ENCODE measurements around the gene MPZL2. TPM values are rescaled to one million over a fixed set of nuclear protein-coding genes. Genes with fewer than 3 reads are reported as not detected.
A peak's percentile ranks its signal among the peaks of the same experiment; 100 is the strongest.

MPZL2 gene
- total and polyA plus RNA-seq, 9 of the 15 experiments (the other 6 are each of a cell fraction or from before 2014, with no cell fraction given) = 0.09 to 0.28 (median 0.18) TPM; not detected in 2

GRCh38 chr11:118264569-118265465 lies 720 bp upstream of the MPZL2 start:
- no peak overlapping the region for H3K9ac ChIP-seq (ENCODE audit: insufficient read depth in 1 of 2, low read depth in 2 of 2, low read length in 2 of 2)
- no peak for ATAC-seq
- no peaks in the 10 kb centered on the region for H3K79me2 ChIP-seq (ENCODE audit: control insufficient read depth, insufficient read depth, low read length)
- WGBS (ENCODE audit: insufficient coverage, low coverage, missing lambda C conversion rate) = 1% methylated on average over 13 of the region's 13 CpGs
- H3K4me3 ChIP-seq = no peak overlapping the region
- H4K20me1 ChIP-seq (replicated peaks; ENCODE audit: control insufficient read depth, insufficient read depth, low read length) = no peaks in the 10 kb centered on the region
- TF ChIP-seq RNF2 (IDR thresholded peaks at IDR 0.05) (0 out of 2 replicates have a peak, but pooled peaks have one; percentile 4), SP2 (IDR thresholded peaks at IDR 0.05; ENCODE audit: extremely low read depth, low read depth, low read length, poor library complexity, severe bottlenecking) (no peak)
- CTCF ChIA-PET (ENCODE audit: low intra/inter-chr PET ratio) = no interaction called here
- peaks cover 31 to 41% of the 10 kb centered on the region in 2 experiments for H3K27me3 ChIP-seq (ENCODE audit: control insufficient read depth in 2 of 2, insufficient read depth in 2 of 2, low read length in 2 of 2)
- no peak overlapping the region for H2AFZ ChIP-seq (ENCODE audit: low read depth, low read length)
- H3K36me3 ChIP-seq (ENCODE audit: control insufficient read depth, insufficient read depth, low read length) = no peaks in the 10 kb centered on the region
- no peaks in the 10 kb centered on the region for H3K9me3 ChIP-seq (replicated peaks; ENCODE audit: control insufficient read depth, insufficient read depth, low read depth, low read length)
- H3K27ac ChIP-seq (ENCODE audit: extremely low read depth, low read depth, low read length) = no peak overlapping the region
- no peak for DNase-seq (ENCODE audit: extremely low read depth in 1 of 4, low spot score in 3 of 4)
- H3K4me1 ChIP-seq (replicated peaks in 1 of 2; ENCODE audit: control insufficient read depth in 2 of 2, insufficient read depth in 2 of 2, low read length in 2 of 2) = no peaks in the 10 kb centered on the region
- in situ Hi-C loops (cut with MboI) = no loop called here
- no peak for FAIRE-seq
- H3K4me2 ChIP-seq (ENCODE audit: insufficient read depth, low read length) = no peak overlapping the region
- intact Hi-C loops (cut with micrococcal nuclease) = no loop called here
- POLR2A ChIA-PET = interaction anchor here (0.6 to 1.2 kb wide), 3 partner anchors 8 to 441 kb away, joined by 3 to 5 read pairs (median 5); no protein-coding TSS in a partner anchor
- H3K9me1 ChIP-seq (ENCODE audit: control insufficient read depth, insufficient read depth, low read length) = no peaks in the 10 kb centered on the region
- BruUV-seq (replicated peaks) = no TSS peak

GRCh38 chr11:118263112-118263511 lies 985 bp downstream of the MPZL2 start:
- Histone ChIP-seq H2AFZ (ENCODE audit: low read depth, low read length) (no peak overlapping the region), H3K4me3 (no peak overlapping the region), H3K4me1 (replicated peaks in 1 of 2; ENCODE audit: control insufficient read depth in 2 of 2, insufficient read depth in 2 of 2, low read length in 2 of 2) (no peaks in the 10 kb centered on the region), H3K4me2 (ENCODE audit: insufficient read depth, low read length) (no peak overlapping the region), H3K36me3 (ENCODE audit: control insufficient read depth, insufficient read depth, low read length) (no peaks in the 10 kb centered on the region), H3K79me2 (ENCODE audit: control insufficient read depth, insufficient read depth, low read length) (no peaks in the 10 kb centered on the region), H4K20me1 (replicated peaks; ENCODE audit: control insufficient read depth, insufficient read depth, low read length) (no peaks in the 10 kb centered on the region), H3K27ac (ENCODE audit: extremely low read depth, low read depth, low read length) (no peak overlapping the region), H3K9me3 (replicated peaks; ENCODE audit: control insufficient read depth, insufficient read depth, low read depth, low read length) (0 out of 2 replicates have a peak, but pooled peaks cover 2% of the 10 kb centered on the region), H3K27me3 (ENCODE audit: control insufficient read depth in 2 of 2, insufficient read depth in 2 of 2, low read length in 2 of 2) (peaks cover 31 to 37% of the 10 kb centered on the region in 2 experiments), H3K9me1 (ENCODE audit: control insufficient read depth, insufficient read depth, low read length) (no peaks in the 10 kb centered on the region), H3K9ac (ENCODE audit: insufficient read depth in 1 of 2, low read depth in 2 of 2, low read length in 2 of 2) (no peak overlapping the region)
- DNase-seq (ENCODE audit: extremely low read depth in 1 of 4, low spot score in 3 of 4) (no peak), ATAC-seq (no peak), FAIRE-seq (no peak)
- BruUV-seq (replicated peaks) = no TSS peak
- CTCF ChIA-PET (ENCODE audit: low intra/inter-chr PET ratio) = no interaction called here
- POLR2A ChIA-PET = no interaction called here
- WGBS (ENCODE audit: insufficient coverage, low coverage, missing lambda C conversion rate) = 7% methylated on average over 4 of the region's 4 CpGs
- intact Hi-C loops (cut with micrococcal nuclease) (no loop called here), in situ Hi-C loops (cut with MboI) (no loop called here)
- no peak for TF ChIP-seq SRSF1 (IDR thresholded peaks at IDR 0.05; ENCODE audit: low read depth, low read length)
- TF ChIP-seq, protein P1, sequence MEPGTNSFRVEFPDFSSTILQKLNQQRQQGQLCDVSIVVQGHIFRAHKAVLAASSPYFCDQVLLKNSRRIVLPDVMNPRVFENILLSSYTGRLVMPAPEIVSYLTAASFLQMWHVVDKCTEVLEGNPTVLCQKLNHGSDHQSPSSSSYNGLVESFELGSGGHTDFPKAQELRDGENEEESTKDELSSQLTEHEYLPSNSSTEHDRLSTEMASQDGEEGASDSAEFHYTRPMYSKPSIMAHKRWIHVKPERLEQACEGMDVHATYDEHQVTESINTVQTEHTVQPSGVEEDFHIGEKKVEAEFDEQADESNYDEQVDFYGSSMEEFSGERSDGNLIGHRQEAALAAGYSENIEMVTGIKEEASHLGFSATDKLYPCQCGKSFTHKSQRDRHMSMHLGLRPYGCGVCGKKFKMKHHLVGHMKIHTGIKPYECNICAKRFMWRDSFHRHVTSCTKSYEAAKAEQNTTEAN (CRISPR knock-in tag; IDR thresholded peaks at IDR 0.05) = no peak
- TF ChIP-seq, protein P2, sequence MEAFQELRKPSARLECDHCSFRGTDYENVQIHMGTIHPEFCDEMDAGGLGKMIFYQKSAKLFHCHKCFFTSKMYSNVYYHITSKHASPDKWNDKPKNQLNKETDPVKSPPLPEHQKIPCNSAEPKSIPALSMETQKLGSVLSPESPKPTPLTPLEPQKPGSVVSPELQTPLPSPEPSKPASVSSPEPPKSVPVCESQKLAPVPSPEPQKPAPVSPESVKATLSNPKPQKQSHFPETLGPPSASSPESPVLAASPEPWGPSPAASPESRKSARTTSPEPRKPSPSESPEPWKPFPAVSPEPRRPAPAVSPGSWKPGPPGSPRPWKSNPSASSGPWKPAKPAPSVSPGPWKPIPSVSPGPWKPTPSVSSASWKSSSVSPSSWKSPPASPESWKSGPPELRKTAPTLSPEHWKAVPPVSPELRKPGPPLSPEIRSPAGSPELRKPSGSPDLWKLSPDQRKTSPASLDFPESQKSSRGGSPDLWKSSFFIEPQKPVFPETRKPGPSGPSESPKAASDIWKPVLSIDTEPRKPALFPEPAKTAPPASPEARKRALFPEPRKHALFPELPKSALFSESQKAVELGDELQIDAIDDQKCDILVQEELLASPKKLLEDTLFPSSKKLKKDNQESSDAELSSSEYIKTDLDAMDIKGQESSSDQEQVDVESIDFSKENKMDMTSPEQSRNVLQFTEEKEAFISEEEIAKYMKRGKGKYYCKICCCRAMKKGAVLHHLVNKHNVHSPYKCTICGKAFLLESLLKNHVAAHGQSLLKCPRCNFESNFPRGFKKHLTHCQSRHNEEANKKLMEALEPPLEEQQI (IDR thresholded peaks at IDR 0.05) = no peak
- no peak for TF ChIP-seq BRCA1 (IDR thresholded peaks at IDR 0.05)
- TF ChIP-seq BRCA1 (CRISPR knock-in tag; IDR thresholded peaks at IDR 0.05) = no peak
- no peak for TF ChIP-seq PRPF4 (IDR thresholded peaks at IDR 0.05; ENCODE audit: insufficient read depth, low read depth, low read length, poor library complexity, severe bottlenecking)
- no peak for TF ChIP-seq MXI1 (IDR thresholded peaks at IDR 0.05; ENCODE audit: low read depth, low read length)
- no peak for TF ChIP-seq FOXA1 (IDR thresholded peaks at IDR 0.05; ENCODE audit: borderline replicate concordance)
- TF ChIP-seq FIP1L1 (IDR thresholded peaks at IDR 0.05; ENCODE audit: low read depth, low read length, poor library complexity, severe bottlenecking) = no peak

Measured in K562 (cell line).